HepG2 (cell line): Measurements from ENCODE around the gene RNU11. TPM values are rescaled to one million over a fixed set of nuclear protein-coding genes. Genes with fewer than 3 reads are reported as not detected.

ENCODE experiments used
- ATAC-seq: fragments of 200-7000 bp; cut with Tn5 transposase; 3 replicates; pipeline ENCODE4 v1.9.1; 2020; ENCODE audit warnings: mild to moderate bottlenecking, moderate library complexity
- BruUV-seq: library from RNA; stranded (reverse); fragments of 400-500 nt; replicated peaks from 2 replicates; lab custom pipeline; 2021; lab: Mats Ljungman, UMichigan
- CTCF ChIA-PET: fragments of 300-600 bp; formaldehyde crosslinking; extraction: SDS; loops from one replicate; lab custom pipeline; 2021; ENCODE audit warnings: low total read pairs, inconsistent platforms, low intra/inter-chr PET ratio; lab: Yijun Ruan, JAX
- POLR2A ChIA-PET: fragments of 350-600 bp; sonication (Branson Sonifier 250); formaldehyde crosslinking; loops from one replicate; lab custom pipeline; 2020; ENCODE audit warnings: antibody characterized with exemption, inconsistent platforms; lab: Yijun Ruan, JAX
- DNase-seq: peaks from one replicate; pipeline ENCODE4 v3.0.0-alpha.2; 2015; ENCODE audit warnings: low spot score
- FAIRE-seq: peaks from 3 replicates; lab custom pipeline; 2011; peaks lifted over from hg19 to GRCh38; lab: Jason Lieb, UNC
- H2AFZ ChIP-seq: one replicate; pipeline ENCODE4 v1.6.1; 2011; ENCODE audit warnings: low read length, inconsistent platforms
- H3K27ac ChIP-seq: fragments of 300-600 bp; 3 replicates; pipeline ENCODE4 v1.8.0; 2011; ENCODE audit warnings: mixed run types, mild to moderate bottlenecking, mixed read lengths, low read length, inconsistent platforms; ENCODE audit not compliant: insufficient read depth; ENCODE audit errors: extremely low read length
- H3K27me3 ChIP-seq, 2 experiments: fragments of 200-600 bp in 1 of 2; 2 replicates in 1 of 2; 3 replicates in 1 of 2; pipeline versions ENCODE4 v1.6.0 to v1.8.0; 2011; ENCODE audit warnings: low read length in 2 of 2, mild to moderate bottlenecking in 2 of 2, moderate library complexity in 2 of 2, inconsistent platforms in 1 of 2; ENCODE audit not compliant: insufficient read depth in 2 of 2, control insufficient read depth in 1 of 2
- H3K36me3 ChIP-seq, 2 experiments: fragments of 200-600 bp in 1 of 2; replicated peaks in 1 of 2; 2 replicates in 1 of 2; 3 replicates in 1 of 2; pipeline versions ENCODE4 v1.5.1 to v1.8.0; 2011; ENCODE audit warnings: low read length in 2 of 2, inconsistent platforms in 1 of 2; ENCODE audit not compliant: insufficient read depth in 2 of 2, control insufficient read depth in 1 of 2
- H3K4me1 ChIP-seq: 2 replicates; pipeline ENCODE4 v1.5.1; 2012; ENCODE audit warnings: low read length, inconsistent platforms; ENCODE audit not compliant: insufficient read depth
- H3K4me2 ChIP-seq: 2 replicates; pipeline ENCODE4 v1.6.0; 2011; ENCODE audit warnings: low read depth, low read length, inconsistent platforms
- H3K4me3 ChIP-seq, 3 experiments: fragments of 200-600 bp in 1 of 3; sonication (generic), shearing (Covaris generic) in 1 of 3; replicated peaks in 1 of 3; 2 replicates each; pipeline ENCODE4 v1.5.1; 2011 to 2016; ENCODE audit warnings: low read length in 3 of 3, inconsistent platforms in 2 of 3, low read depth in 2 of 3, mild to moderate bottlenecking in 2 of 3, control low read depth in 1 of 3, mixed read lengths in 1 of 3; ENCODE audit not compliant: insufficient read depth in 1 of 3
- H3K79me2 ChIP-seq: one replicate; pipeline ENCODE4 v1.6.1; 2011; ENCODE audit warnings: low read length, inconsistent platforms; ENCODE audit not compliant: insufficient read depth
- H3K9ac ChIP-seq: 2 replicates; pipeline ENCODE4 v1.6.0; 2011; ENCODE audit warnings: mild to moderate bottlenecking, low read depth, low read length, inconsistent platforms; ENCODE audit not compliant: insufficient read depth
- H3K9me3 ChIP-seq: 2 replicates; pipeline ENCODE4 v1.5.1; 2012; ENCODE audit warnings: mild to moderate bottlenecking, low read length
- H4K20me1 ChIP-seq: 2 replicates; pipeline ENCODE4 v1.6.0; 2011; ENCODE audit warnings: inconsistent platforms, mild to moderate bottlenecking, low read length, moderate library complexity; ENCODE audit not compliant: insufficient read depth
- CBX5 ChIP-seq: sonication (generic); formaldehyde crosslinking; IDR thresholded peaks from 2 replicates; pipeline ENCODE4 v1.4.0; 2020; ENCODE audit warnings: missing genetic modification reagents, borderline replicate concordance
- CTCF ChIP-seq: sonication (generic); formaldehyde crosslinking; IDR thresholded peaks from 2 replicates; pipeline ENCODE4 v1.5.0; 2020; ENCODE audit warnings: mild to moderate bottlenecking, missing genetic modification reagents, moderate library complexity
- MYNN ChIP-seq: sonication (generic); formaldehyde crosslinking; IDR thresholded peaks from 2 replicates; pipeline ENCODE4 v1.4.0; 2020; ENCODE audit warnings: mild to moderate bottlenecking, low read depth, missing genetic modification reagents
- RELA ChIP-seq: sonication (generic); formaldehyde crosslinking; IDR thresholded peaks from 2 replicates; pipeline ENCODE4 v1.4.0; 2020; ENCODE audit warnings: missing genetic modification reagents
- SAFB2 ChIP-seq: sonication (generic); formaldehyde crosslinking; IDR thresholded peaks from 2 replicates; pipeline ENCODE4 v1.5.1; 2020; ENCODE audit warnings: missing genetic modification reagents, low read depth, mild to moderate bottlenecking, borderline replicate concordance
- SMC3 ChIP-seq: IDR thresholded peaks from 2 replicates; pipeline ENCODE4 v1.6.1; 2011; ENCODE audit warnings: low read length, improper control_type of control experiment
- SRSF4 ChIP-seq: fragments of 200-400 bp; formaldehyde crosslinking; IDR thresholded peaks from one replicate; pipeline ENCODE4 v1.6.1; 2018; ENCODE audit warnings: mild to moderate bottlenecking, low read depth, low read length, moderate library complexity; ENCODE audit not compliant: poor library complexity, severe bottlenecking
- TEAD3 ChIP-seq: optimal IDR thresholded peaks from 2 replicates; pipeline ENCODE3; 2016; ENCODE audit warnings: borderline replicate concordance
- ZNF674 ChIP-seq: sonication (generic); formaldehyde crosslinking; IDR thresholded peaks from 2 replicates; pipeline ENCODE4 v1.5.0; 2020; ENCODE audit warnings: low read depth, mild to moderate bottlenecking, missing genetic modification reagents
- ZNF773 ChIP-seq: sonication (generic); formaldehyde crosslinking; IDR thresholded peaks from 2 replicates; pipeline ENCODE4 v1.4.0; 2020; ENCODE audit warnings: missing genetic modification reagents, borderline replicate concordance
- ZNF878 ChIP-seq: sonication (generic); formaldehyde crosslinking; IDR thresholded peaks from 2 replicates; pipeline ENCODE4 v1.8.1; 2023; ENCODE audit warnings: mild to moderate bottlenecking, missing genetic modification reagents, moderate library complexity
- WGBS: methylation state at CpG from one replicate; pipeline ENCODE4 v1.1.6; 2017; ENCODE audit warnings: low lambda C conversion rate; 5-methylcytosine and 5-hydroxymethylcytosine counted together
- in situ Hi-C: cut with HindIII; loops from 2 replicates; pipeline ENCODE4 v1.10.0; 2017; ENCODE audit warnings: low pct_unique_long_range_greater_than_20kb; ENCODE audit not compliant: extremely low pct_ligation_motif_present
- intact Hi-C: fragments of 100-400 bp; cut with micrococcal nuclease; formaldehyde crosslinking; loops from one replicate; pipeline ENCODE4 v1.10.0; 2022; ENCODE audit not compliant: unreplicated experiment
- polyA plus RNA-seq, 8 experiments: library from polyadenylated mRNA; depleted of rRNA in 3 of 8; stranded (reverse) in 7 of 8; unstranded in 1 of 8; fragments of >200 nt; fragmentation: Illumina TruSeq in 4 of 8; extraction: Trizol in 4 of 8; gene quantifications; 2 replicates each; pipeline versions ENCODE4 v1.2.1 to v1.2.3, GENCODE V29; 2011 to 2016; ENCODE audit warnings: low read depth in 4 of 8, missing spikeins in 1 of 8, mixed read lengths in 1 of 8; ENCODE audit not compliant: insufficient read depth in 1 of 8
- total RNA-seq, 5 experiments: library from RNA; depleted of rRNA; stranded (reverse); fragments of >200 nt; fragmentation: Illumina TruSeq; extraction: Trizol; gene quantifications; 2 replicates each; pipeline ENCODE4 v1.2.3, GENCODE V29; 2016; ENCODE audit warnings: low read depth in 1 of 5

Gene RNU11
- total and polyA plus RNA-seq, 2 of the 13 experiments (the other 11 are each of a cell fraction or from before 2014, with no cell fraction given), result not detected

GRCh38 chr1:28640766-28641165 is 7.6 kb upstream of the RNU11 start (continued):
- peak; percentile 41 for TF ChIP-seq CTCF (CRISPR knock-in tag)
- TF ChIP-seq RELA, result no peak
- peak; percentile 68 for TF ChIP-seq SMC3
- peak; percentile 22 for TF ChIP-seq TEAD3

- CTCF ChIA-PET, result no interaction called here
- no peak for DNase-seq
- under 1% methylated on average over 26 of the region's 26 CpGs for WGBS
Measured at GRCh38 chr1:28642056-28642846, 6.1 kb upstream of the RNU11 start.

More at GRCh38 chr1:28642056-28642846, 6.1 kb upstream of the RNU11 start:
- no peak for FAIRE-seq
- no peaks in the 10 kb centered on the region for H3K9me3 ChIP-seq
- H3K4me3 ChIP-seq, result peak overlapping the region; percentile 90 to 99 (median 91)
- H4K20me1 ChIP-seq, result no peaks in the 10 kb centered on the region
- peaks cover 13% of the 10 kb centered on the region for H3K79me2 ChIP-seq
- in situ Hi-C loops (loop anchor here (5.0 kb wide), 1 partner anchor 230 kb away; no protein-coding TSS in a partner anchor), intact Hi-C loops (loop anchor here (5.0 to 10.0 kb wide), 3 partner anchors 115 to 543 kb away; partner anchors contain the start of gene SRSF4)
- POLR2A ChIA-PET, result interaction anchor here (0.5 to 3.1 kb wide), 14 partner anchors 8 to 407 kb away, joined by 3 to 49 read pairs (median 4); partner anchors contain the start of genes GMEB1, PHACTR4, TRNAU1AP and YTHDF2
- TSS peak; percentile 76 for BruUV-seq
- H3K4me2 ChIP-seq, result peak overlapping the region; percentile 71
- peak overlapping the region; percentile 97 for H3K9ac ChIP-seq
- H3K27ac ChIP-seq, result peak overlapping the region; percentile 87
- H3K4me1 ChIP-seq, result peaks cover 48% of the 10 kb centered on the region
- H2AFZ ChIP-seq, result peak overlapping the region; percentile 81
- TF ChIP-seq ZNF878 (CRISPR knock-in tag) (0 out of 2 replicates have a peak, but pooled peaks have one; percentile 1), ZNF674 (no peak), SRSF4 (no peak), MYNN (CRISPR knock-in tag) (peak; percentile 38; the same call in 1 of the 2 replicates), ZNF773 (CRISPR knock-in tag) (peak; percentile 12; the same call in 1 of the 2 replicates), SAFB2 (CRISPR knock-in tag) (no peak), CBX5 (CRISPR knock-in tag) (no peak)
- TF ChIP-seq, all 625 proteins: peak for 3
- ATAC-seq, result peak; percentile 37
- Histone ChIP-seq H3K36me3 (no peaks in the 10 kb centered on the region), H3K27me3 (no peaks in the 10 kb centered on the region; a peak in 1 of 5 replicates)
